Measurements from ENCODE around the gene FOXA3.

The FOXA3 gene

DNA sequence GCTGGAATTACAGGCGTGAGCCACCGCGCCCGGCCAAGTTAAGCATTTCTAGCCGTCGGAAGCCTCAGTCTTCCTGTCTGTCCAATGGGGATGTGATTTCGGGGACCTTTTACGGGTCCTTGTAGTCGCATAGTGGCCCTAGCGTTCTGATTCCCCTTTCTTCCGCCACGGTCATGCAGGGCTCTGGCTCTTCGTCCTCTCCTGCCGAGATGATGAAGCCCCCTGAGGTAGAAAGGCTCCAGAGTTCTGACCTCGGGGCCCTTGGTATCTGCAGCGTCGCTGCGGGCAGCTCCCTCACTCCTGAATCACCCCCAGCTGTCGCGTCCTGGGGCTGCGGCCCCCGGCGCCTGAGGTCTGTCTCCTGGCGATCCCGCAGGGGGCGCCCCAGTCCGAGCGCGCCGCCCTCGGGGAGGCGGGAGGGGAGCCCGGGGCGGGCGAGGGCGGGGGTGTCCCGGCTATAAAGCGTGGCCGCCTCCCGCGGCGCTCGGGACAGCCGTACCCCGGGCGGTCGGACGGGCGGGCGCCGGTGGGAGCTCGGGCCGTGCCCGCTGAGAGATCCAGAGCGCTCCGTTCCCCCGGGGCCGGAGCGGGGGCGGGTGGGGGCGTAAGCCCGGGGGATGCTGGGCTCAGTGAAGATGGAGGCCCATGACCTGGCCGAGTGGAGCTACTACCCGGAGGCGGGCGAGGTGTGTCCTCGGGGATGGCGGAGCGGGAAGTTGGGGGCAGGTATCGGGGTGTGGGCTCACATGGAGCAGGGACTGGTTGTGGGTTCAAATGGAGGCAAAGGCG lies at the start of gene FOXA3:
TSS of gene FOXA3 (plus strand) at position 487 of the 789 bp plus-strand sequence. CDS start at position 618, 131 bp downstream.
- peaks cover 21% of the 10 kb centered on the region for H3K36me3 ChIP-seq (ENCODE audit: control insufficient read depth, insufficient read depth, low read length)
- no peaks in the 10 kb centered on the region for H3K9me3 ChIP-seq (ENCODE audit: control insufficient read depth, insufficient read depth, low read length)
- peak within 1 kb of the TSS; percentile 67 for H3K9ac ChIP-seq (ENCODE audit: low read depth, low read length)
- H3K27ac ChIP-seq (ENCODE audit: low read depth, low read length): peak within 1 kb of the TSS; percentile 35
- H3K4me3 ChIP-seq (ENCODE audit: low read depth, low read length): peak within 1 kb of the TSS; percentile 89
- no peaks in the 10 kb centered on the region for H3K27me3 ChIP-seq (ENCODE audit: control insufficient read depth, insufficient read depth, low read length)
- peaks cover 12% of the 10 kb centered on the region; the same call in 1 of the 2 replicates for H3K4me1 ChIP-seq (ENCODE audit: control insufficient read depth, insufficient read depth, low read length)

DNA sequence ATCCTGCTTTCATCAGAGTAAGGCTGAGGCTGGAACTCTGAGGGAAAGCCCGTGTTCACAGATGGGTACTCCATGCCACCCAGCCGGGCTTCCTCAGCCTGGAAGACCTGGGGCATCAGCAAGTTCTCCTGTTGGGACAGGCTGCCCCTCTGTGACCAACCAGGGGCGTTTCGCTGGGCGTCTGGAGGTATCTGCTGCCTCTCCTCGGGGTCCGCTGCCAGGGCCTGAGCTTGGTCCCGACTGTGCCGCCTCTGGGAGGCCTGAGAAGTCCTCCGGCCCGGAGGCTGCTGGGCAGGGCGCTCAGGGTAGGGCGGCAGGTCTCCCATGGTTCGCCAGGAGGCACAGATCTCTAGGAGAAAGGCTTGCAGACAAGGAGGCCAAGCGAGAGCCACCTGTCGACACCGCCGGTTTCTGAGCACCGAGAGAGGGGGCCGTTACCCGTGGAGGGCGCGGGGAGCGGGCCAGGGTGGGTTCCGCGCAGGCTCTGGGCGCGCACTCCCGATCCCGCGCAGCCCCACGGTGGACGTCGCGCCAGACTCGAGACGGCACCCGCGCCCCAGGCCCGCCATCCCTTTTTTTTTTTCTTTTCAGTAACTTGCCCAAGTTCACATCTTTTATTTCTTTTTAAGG lies 49.2 kb upstream of the FOXA3 start, which contains the start of gene RSPH6A:
TSS of gene RSPH6A (minus strand) at position 458 of the 630 bp plus-strand sequence. CDS start at position 326, 132 bp downstream.
- H3K27me3 ChIP-seq (ENCODE audit: control insufficient read depth, insufficient read depth, low read length): no peaks in the 10 kb centered on the region
- no peaks in the 10 kb centered on the region for H3K9me3 ChIP-seq (ENCODE audit: control insufficient read depth, insufficient read depth, low read length)
- peak within 1 kb of the TSS; percentile 61 for H3K4me3 ChIP-seq (ENCODE audit: low read depth, low read length)
- H3K9ac ChIP-seq (ENCODE audit: low read depth, low read length): peak within 1 kb of the TSS; percentile 53
- peaks cover 16% of the 10 kb centered on the region for H3K4me1 ChIP-seq (ENCODE audit: control insufficient read depth, insufficient read depth, low read length)
- peak within 1 kb of the TSS; percentile 91 for H3K27ac ChIP-seq (ENCODE audit: low read depth, low read length)
- H3K36me3 ChIP-seq (ENCODE audit: control insufficient read depth, insufficient read depth, low read length): peaks cover 6% of the 10 kb centered on the region; the same call in 1 of the 2 replicates

DNA sequence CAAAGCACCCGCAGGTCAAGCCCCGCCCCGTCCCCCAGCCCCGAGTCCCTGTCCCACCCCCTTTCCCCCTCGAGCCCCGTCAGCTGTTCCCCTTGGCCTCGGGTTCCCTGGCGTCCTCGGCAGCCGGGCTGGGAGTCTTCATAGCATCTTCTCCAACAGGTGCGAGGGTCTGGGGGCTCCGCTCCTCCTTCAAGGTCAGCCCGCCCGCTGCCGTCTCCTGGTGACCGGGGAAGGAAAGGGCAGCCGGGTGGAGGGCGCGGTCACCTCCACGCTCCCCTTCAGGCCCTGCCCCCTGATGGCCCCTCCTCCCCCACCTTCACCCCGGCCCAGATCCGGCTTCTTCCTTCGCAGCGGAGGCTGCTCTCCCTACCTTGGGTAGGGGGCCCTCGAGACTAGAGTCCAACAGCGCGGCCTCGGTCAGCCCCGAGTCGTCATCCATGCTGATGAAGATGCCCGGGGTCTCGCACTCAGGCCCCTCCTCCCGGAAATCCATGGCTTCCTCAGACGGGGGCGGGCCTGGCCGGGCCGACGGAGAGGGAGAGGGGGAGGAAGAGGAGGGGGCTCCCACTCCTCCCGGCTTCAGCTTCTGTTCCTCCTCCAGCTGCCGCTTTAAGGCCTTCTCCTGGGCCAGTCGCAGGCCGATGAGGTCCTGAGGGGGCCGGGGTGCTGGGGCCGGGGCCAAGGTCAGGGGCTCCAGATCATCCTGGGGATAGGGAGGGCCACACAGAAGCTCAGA lies 48.5 kb upstream of the FOXA3 start:
- H3K9ac ChIP-seq (ENCODE audit: low read depth, low read length): peak overlapping the region; percentile 35; the same call in 1 of the 2 replicates

DNA sequence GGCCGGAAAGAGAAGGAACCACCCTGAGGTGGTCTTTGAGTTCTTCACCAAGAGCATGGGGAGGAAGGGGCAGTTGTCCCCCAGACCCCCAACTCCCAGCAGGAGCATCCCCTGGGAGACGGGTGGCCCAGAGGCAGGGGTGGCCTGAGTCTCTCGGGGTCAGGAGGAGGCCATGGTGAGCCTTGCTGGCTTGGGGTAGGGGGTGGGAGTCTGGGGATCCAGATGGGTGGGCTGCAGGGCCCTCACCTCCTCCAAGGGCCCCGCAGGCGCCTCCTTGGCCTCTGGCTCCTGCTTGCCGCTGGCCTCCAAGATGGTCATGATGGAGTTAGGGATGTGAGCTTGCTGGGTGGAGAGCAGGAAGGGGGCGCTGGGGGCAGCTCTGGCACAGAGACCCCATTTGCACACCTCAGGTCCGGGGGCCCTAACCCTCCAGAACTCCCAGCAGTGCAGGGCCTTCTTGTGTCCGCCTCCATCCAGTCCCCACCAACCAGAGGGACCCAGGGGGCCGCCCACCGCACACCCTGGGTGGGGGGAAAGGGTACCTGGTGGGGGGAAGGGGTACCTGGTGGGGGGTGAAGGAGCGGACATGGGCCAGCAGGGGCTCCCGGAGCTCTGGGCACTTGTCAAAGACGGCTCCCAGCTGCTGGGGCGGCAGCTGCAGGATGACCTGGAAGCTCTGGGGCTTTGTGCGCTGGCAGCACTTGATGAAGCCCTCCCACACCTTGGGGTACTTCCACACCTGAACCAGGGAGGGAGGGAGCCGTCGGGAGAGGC lies 47.7 kb upstream of the FOXA3 start:
- H3K4me3 ChIP-seq (ENCODE audit: low read depth, low read length): peak overlapping the region; percentile 61
- H3K9ac ChIP-seq (ENCODE audit: low read depth, low read length): peak overlapping the region; percentile 80

More for the DNA sequence above, 48.5 kb upstream of the FOXA3 start:
- no peaks in the 10 kb centered on the region for H3K9me3 ChIP-seq (ENCODE audit: control insufficient read depth, insufficient read depth, low read length)
- peak overlapping the region; percentile 61 for H3K4me3 ChIP-seq (ENCODE audit: low read depth, low read length)
- H3K4me1 ChIP-seq (ENCODE audit: control insufficient read depth, insufficient read depth, low read length): peaks cover 16% of the 10 kb centered on the region
- no peaks in the 10 kb centered on the region for H3K27me3 ChIP-seq (ENCODE audit: control insufficient read depth, insufficient read depth, low read length)
- H3K36me3 ChIP-seq (ENCODE audit: control insufficient read depth, insufficient read depth, low read length): peaks cover 13% of the 10 kb centered on the region
- peak overlapping the region; percentile 91 for H3K27ac ChIP-seq (ENCODE audit: low read depth, low read length)

DNA sequence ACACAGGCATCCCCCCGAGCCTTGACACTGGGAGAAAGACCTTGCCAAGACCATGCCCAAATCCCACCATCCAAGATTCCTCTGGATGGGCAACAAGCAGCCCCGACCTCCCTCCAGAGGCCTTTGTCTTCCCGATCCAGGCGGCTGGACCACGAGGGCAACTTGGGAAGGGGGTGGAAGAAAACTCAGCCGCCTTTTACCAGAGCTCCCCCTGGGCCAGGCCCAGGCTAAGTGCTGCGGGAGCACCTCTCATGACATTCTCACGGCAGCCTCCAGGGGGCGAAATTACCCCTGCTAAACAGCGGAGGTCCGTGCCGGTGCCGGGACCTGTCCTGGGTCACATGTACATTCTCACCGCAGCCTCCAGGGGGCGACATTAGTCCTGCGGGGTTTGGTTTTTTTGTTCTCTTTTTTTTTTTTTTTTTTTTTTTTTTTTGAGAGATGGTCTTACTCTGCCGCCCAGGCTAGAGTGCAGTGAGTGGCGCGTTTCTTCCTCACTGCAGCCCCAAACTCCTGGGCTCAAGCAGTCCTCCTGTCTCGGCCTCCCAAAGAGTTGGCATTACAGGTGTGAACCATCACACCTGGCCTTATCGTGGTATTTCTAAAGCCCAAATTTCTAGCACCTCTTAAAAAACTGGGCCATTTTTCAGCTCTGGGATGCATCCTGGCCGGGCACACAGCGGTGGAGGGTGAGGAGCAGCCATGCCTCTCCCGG lies 47.0 kb upstream of the FOXA3 start:
- peak overlapping the region; percentile 80 for H3K9ac ChIP-seq (ENCODE audit: low read depth, low read length)
- H3K27ac ChIP-seq (ENCODE audit: low read depth, low read length): peak overlapping the region; percentile 91
- peak overlapping the region; percentile 61 for H3K4me3 ChIP-seq (ENCODE audit: low read depth, low read length)
- H3K4me1 ChIP-seq (ENCODE audit: control insufficient read depth, insufficient read depth, low read length): peaks cover 16% of the 10 kb centered on the region
- H3K36me3 ChIP-seq (ENCODE audit: control insufficient read depth, insufficient read depth, low read length): peaks cover 23% of the 10 kb centered on the region
- H3K27me3 ChIP-seq (ENCODE audit: control insufficient read depth, insufficient read depth, low read length): no peaks in the 10 kb centered on the region
- H3K9me3 ChIP-seq (ENCODE audit: control insufficient read depth, insufficient read depth, low read length): no peaks in the 10 kb centered on the region

More for the DNA sequence above, 47.7 kb upstream of the FOXA3 start:
- peak overlapping the region; percentile 91 for H3K27ac ChIP-seq (ENCODE audit: low read depth, low read length)
- H3K4me1 ChIP-seq (ENCODE audit: control insufficient read depth, insufficient read depth, low read length): peaks cover 16% of the 10 kb centered on the region
- no peaks in the 10 kb centered on the region for H3K27me3 ChIP-seq (ENCODE audit: control insufficient read depth, insufficient read depth, low read length)
- H3K36me3 ChIP-seq (ENCODE audit: control insufficient read depth, insufficient read depth, low read length): peaks cover 19% of the 10 kb centered on the region
- H3K9me3 ChIP-seq (ENCODE audit: control insufficient read depth, insufficient read depth, low read length): no peaks in the 10 kb centered on the region

DNA sequence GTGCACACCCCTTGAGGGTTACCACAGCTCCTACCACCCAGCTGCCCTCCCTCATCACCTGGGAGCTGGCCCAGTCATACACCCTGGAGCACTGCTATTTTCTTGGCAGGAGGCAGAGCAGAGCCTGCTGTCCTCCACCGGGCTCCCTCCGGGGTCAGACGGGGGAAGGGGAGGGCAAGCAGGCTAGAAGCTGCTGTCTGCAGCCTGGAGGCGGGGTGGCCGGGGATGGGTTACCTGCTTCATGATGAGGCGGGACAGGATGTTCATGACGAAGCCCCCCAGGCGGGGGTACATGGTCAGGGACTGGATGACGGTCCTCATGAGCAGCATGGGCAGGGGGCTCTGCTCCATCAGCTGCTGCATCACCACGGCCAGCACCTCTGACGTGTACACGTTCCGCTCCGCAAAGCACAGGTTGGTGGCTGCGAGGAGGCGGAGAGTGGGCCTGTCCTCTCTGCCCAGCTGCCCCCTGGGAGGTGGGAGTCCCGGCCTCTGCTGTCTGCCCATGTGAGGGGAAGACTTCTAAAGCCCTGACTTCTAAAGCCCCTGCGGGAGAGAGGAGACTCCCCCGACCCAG lies 46.3 kb upstream of the FOXA3 start:
- Histone ChIP-seq H3K27ac (ENCODE audit: low read depth, low read length) (peak overlapping the region; percentile 49), H3K27me3 (ENCODE audit: control insufficient read depth, insufficient read depth, low read length) (no peaks in the 10 kb centered on the region), H3K4me3 (ENCODE audit: low read depth, low read length) (no peak overlapping the region), H3K36me3 (ENCODE audit: control insufficient read depth, insufficient read depth, low read length) (peaks cover 29% of the 10 kb centered on the region), H3K9me3 (ENCODE audit: control insufficient read depth, insufficient read depth, low read length) (no peaks in the 10 kb centered on the region), H3K9ac (ENCODE audit: low read depth, low read length) (no peak overlapping the region), H3K4me1 (ENCODE audit: control insufficient read depth, insufficient read depth, low read length) (peaks cover 16% of the 10 kb centered on the region)

DNA sequence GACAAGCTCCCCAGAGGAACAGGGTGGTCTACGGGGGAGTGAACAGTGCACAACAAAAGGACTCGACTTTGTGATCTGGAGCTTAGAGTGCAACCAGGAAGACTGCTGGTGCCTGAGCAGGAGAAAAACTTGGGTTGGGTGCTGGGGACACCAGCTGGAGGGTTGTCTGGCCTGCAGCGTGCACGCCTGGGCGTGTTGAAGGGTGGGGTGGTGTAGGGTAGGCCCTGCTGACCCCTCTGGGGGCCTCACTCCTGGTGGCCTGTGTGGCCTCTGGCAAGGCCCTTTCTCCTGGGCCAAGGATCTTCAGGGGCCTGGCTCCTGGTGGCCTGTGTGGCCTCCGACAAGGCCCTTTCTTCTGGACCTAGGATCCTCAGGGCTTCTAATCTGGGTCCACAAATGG lies 44.4 kb upstream of the FOXA3 start:
- Histone ChIP-seq H3K9ac (ENCODE audit: low read depth, low read length) (no peak overlapping the region), H3K27me3 (ENCODE audit: control insufficient read depth, insufficient read depth, low read length) (no peaks in the 10 kb centered on the region), H3K27ac (ENCODE audit: low read depth, low read length) (no peak overlapping the region), H3K36me3 (ENCODE audit: control insufficient read depth, insufficient read depth, low read length) (peaks cover 49% of the 10 kb centered on the region), H3K4me1 (ENCODE audit: control insufficient read depth, insufficient read depth, low read length) (peaks cover 16% of the 10 kb centered on the region), H3K4me3 (ENCODE audit: low read depth, low read length) (no peak overlapping the region), H3K9me3 (ENCODE audit: control insufficient read depth, insufficient read depth, low read length) (no peaks in the 10 kb centered on the region)

DNA sequence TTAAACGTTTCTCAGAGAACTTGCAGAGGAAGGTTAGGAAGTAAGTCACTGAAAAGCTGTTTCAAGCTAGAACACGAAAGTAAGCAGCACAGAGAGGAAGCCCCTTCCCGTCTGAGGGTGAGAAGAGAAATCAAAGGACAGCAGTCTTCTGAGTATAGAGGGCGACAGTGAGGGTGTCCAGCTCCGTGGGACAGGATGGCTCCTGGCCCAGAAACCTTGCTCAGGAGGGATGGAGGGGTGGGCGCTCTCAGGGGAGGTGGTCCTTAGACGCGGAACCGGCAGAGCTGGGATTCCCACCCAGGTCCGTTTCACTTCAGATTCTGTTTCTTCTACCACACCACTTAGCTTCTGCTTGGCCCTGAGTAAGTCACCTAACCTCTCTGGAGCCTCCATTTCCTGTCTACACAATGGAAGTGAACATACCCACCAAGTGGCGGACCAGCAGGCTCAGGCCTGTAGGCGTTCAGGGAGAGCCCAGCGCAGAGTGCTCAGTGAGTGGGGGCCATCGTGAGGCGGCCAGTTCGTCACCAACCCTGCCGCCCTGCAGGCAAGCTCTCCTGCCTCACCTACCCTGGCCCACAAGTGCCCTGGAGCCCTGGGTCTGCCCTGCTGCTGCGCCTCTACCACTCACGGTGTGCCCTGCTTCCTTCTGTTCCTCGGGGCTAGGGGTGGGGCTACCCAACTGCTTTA lies 43.6 kb upstream of the FOXA3 start:
- Histone ChIP-seq H3K4me3 (ENCODE audit: low read depth, low read length) (no peak overlapping the region), H3K4me1 (ENCODE audit: control insufficient read depth, insufficient read depth, low read length) (peaks cover 16% of the 10 kb centered on the region), H3K27ac (ENCODE audit: low read depth, low read length) (no peak overlapping the region), H3K36me3 (ENCODE audit: control insufficient read depth, insufficient read depth, low read length) (peaks cover 57% of the 10 kb centered on the region), H3K9me3 (ENCODE audit: control insufficient read depth, insufficient read depth, low read length) (no peaks in the 10 kb centered on the region), H3K9ac (ENCODE audit: low read depth, low read length) (no peak overlapping the region), H3K27me3 (ENCODE audit: control insufficient read depth, insufficient read depth, low read length) (no peaks in the 10 kb centered on the region)

DNA sequence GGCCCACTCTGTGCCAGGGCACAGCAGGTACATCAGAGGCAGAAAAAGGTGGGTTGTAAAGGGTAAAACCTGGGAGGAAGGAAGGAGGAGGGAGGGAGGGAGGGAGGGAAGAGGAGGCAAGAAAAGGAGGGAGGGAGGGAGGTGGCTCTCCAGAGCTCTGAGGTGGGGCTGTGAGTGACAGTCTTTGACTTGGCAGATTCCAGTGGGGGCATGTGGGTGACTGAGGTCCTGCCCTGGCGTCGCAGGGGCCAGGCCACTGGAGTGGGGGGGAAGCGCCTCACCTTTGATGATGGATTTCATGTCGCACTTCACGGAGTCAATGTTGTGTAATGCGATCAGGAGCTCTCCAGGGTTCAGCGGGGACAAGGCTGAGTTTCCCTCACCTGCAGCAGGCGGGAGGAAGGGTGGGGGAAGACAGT lies 43.0 kb upstream of the FOXA3 start:
- peaks cover 62% of the 10 kb centered on the region for H3K36me3 ChIP-seq (ENCODE audit: control insufficient read depth, insufficient read depth, low read length)

More for the DNA sequence above, 43.0 kb upstream of the FOXA3 start:
- Histone ChIP-seq H3K9me3 (ENCODE audit: control insufficient read depth, insufficient read depth, low read length) (no peaks in the 10 kb centered on the region), H3K27ac (ENCODE audit: low read depth, low read length) (no peak overlapping the region), H3K4me3 (ENCODE audit: low read depth, low read length) (no peak overlapping the region), H3K9ac (ENCODE audit: low read depth, low read length) (no peak overlapping the region), H3K4me1 (ENCODE audit: control insufficient read depth, insufficient read depth, low read length) (peaks cover 16% of the 10 kb centered on the region), H3K27me3 (ENCODE audit: control insufficient read depth, insufficient read depth, low read length) (no peaks in the 10 kb centered on the region)
